ENCODE data around the gene FARP1. TPM values are rescaled to one million over a fixed set of nuclear protein-coding genes. Genes with fewer than 3 reads are reported as not detected.

Gene FARP1
- total and polyA plus RNA-seq, 10 of the 15 experiments (the other 5 are each of a cell fraction or from before 2014, with no cell fraction given) = 0.17 to 6.9 (median 0.68) TPM

GRCh38 chr13:98390086-98390715, 247.3 kb downstream of the FARP1 start:
- no peaks in the 10 kb centered on the region; a peak in 1 of 4 replicates for H3K36me3 ChIP-seq (ENCODE audit: control insufficient read depth in 2 of 2, insufficient read depth in 2 of 2, low read length in 1 of 2)
- DNase-seq (ENCODE audit: low read depth, low spot score) = no peak
- no peak for ATAC-seq
- ChIA-PET RAD21 (ENCODE audit: unreplicated experiment) (no interaction called here), POLR2A (no interaction called here), SMC1A (ENCODE audit: uncharacterized antibody, unreplicated experiment) (no interaction called here), CTCF (no interaction called here)
- no peak overlapping the region for H3K27ac ChIP-seq (ENCODE audit: control insufficient read depth, insufficient read depth)
- no peaks in the 10 kb centered on the region for H4K20me1 ChIP-seq (ENCODE audit: control insufficient read depth, insufficient read depth)
- no peaks in the 10 kb centered on the region; a peak in 1 of 4 replicates for H3K27me3 ChIP-seq (replicated peaks in 1 of 2; ENCODE audit: control insufficient read depth in 2 of 2, insufficient read depth in 2 of 2, low read length in 1 of 2)
- H3K9me3 ChIP-seq (replicated peaks; ENCODE audit: control insufficient read depth, insufficient read depth, low read length) = no peaks in the 10 kb centered on the region
- intact Hi-C loops (cut with micrococcal nuclease; ENCODE audit: unreplicated experiment) = no loop called here
- BruUV-seq (replicated peaks) = no TSS peak
- no peaks in the 10 kb centered on the region for H3K79me2 ChIP-seq (ENCODE audit: control insufficient read depth, insufficient read depth, low read length)
- no peak for TF ChIP-seq SUPT20H (IDR thresholded peaks at IDR 0.05; ENCODE audit: borderline replicate concordance, control insufficient read depth, low read depth, low read length)
- TF ChIP-seq HDAC2 (IDR thresholded peaks at IDR 0.05) = no peak
- TF ChIP-seq HDGF (IDR thresholded peaks at IDR 0.05) = no peak
- TF ChIP-seq MEF2B (IDR thresholded peaks at IDR 0.05; ENCODE audit: partially characterized antibody, poor library complexity, severe bottlenecking) = no peak
- no peak for TF ChIP-seq YBX1 (IDR thresholded peaks at IDR 0.05)
- TF ChIP-seq SMARCA5 (IDR thresholded peaks at IDR 0.05) = no peak
- TF ChIP-seq POLR2A (IDR thresholded peaks at IDR 0.05; ENCODE audit: low read depth, low read length) = no peak
- no peak for TF ChIP-seq POLR2AphosphoS5 (IDR thresholded peaks at IDR 0.05; ENCODE audit: low read length)
- no peak for TF ChIP-seq NR2C1 (IDR thresholded peaks at IDR 0.05)
- TF ChIP-seq CEBPB (IDR thresholded peaks at IDR 0.05; ENCODE audit: borderline replicate concordance in 1 of 2, low read depth in 2 of 2, low read length in 2 of 2) = no peak
- no peak for TF ChIP-seq ESRRA (IDR thresholded peaks at IDR 0.05; ENCODE audit: low read length)
- no peak for TF ChIP-seq ZNF687 (IDR thresholded peaks at IDR 0.05)
- TF ChIP-seq FOXM1 (IDR thresholded peaks at IDR 0.05; ENCODE audit: low read depth, low read length) = no peak
- TF ChIP-seq SPI1 (IDR thresholded peaks at IDR 0.05; ENCODE audit: borderline replicate concordance, insufficient read depth, low read depth, low read length) = no peak
- no peak for TF ChIP-seq ZZZ3 (IDR thresholded peaks at IDR 0.05; ENCODE audit: control insufficient read depth, insufficient read length, low read depth)
- WGBS (ENCODE audit: insufficient coverage, insufficient replicate concordance, low lambda C conversion rate, missing lambda C conversion rate) = 44% methylated on average over 11 of the region's 11 CpGs
- in situ Hi-C loops (cut with MboI) = no loop called here
- no peak overlapping the region for H2AFZ ChIP-seq (ENCODE audit: control insufficient read depth, low read depth, low read length)
- no peaks in the 10 kb centered on the region for H3K4me1 ChIP-seq (ENCODE audit: control insufficient read depth, insufficient read depth, low read length)
- no peak for FAIRE-seq
- H3K4me2 ChIP-seq (ENCODE audit: control insufficient read depth, insufficient read depth) = no peak overlapping the region
- no peak overlapping the region for H3K9ac ChIP-seq (ENCODE audit: control insufficient read depth, insufficient read depth, low read length)
- H3K4me3 ChIP-seq = no peak overlapping the region
